NCI-H1436 (cell line): ENCODE results near the gene NACA2.
A peak's percentile ranks its signal among the peaks of the same experiment; 100 is the strongest.
"Not testable (repeated sequence)": the region's sequence is repeated elsewhere in the genome, so short reads cannot be mapped to it uniquely, and the experiment has no call there.

Experiments
- DNase-seq: peaks from one replicate; lab custom pipeline; 2025; lab: John Stamatoyannopoulos, UW

The NACA2 gene

DNA sequence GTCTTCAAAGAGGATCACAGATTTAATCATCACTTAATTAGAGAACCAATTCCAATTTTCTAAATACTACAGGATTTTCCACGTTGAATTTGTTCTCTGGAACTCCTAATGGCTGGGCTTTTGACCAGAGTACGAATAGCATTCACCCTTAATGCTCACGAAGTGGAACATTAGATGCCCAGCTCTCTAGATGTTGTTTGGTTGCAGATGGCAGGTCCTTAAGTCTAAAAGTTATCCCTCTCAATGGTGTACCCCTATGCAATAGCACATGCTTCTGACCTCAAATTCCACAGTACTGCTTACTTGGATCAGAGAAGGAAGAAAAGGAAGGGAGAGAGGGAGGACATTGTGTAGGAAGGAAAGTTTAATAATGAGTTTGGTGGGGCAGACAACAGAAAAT, 8.6 kb upstream of the NACA2 start:
- no peak for DNase-seq

DNA sequence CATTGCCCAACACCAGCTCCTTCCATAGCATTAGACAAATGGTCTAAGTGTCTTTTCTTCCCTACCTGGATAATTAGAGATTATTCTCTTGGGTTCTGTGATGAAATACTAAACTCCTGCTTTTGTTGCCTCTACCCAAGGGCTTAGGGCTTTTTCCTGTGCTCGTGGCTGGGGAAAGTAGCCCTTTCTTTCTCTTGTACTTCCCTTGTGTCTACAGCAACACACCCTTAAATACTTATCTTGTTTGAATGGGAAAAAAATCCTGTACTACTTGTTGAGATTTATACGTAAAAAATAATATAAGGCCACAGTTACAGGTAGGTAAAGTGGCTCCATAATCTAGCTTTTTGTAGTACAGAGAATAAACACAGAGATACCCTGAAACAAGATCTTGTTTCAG, 7.0 kb upstream of the NACA2 start:
- no peak for DNase-seq

GRCh38 chr17:61597607-61598006, 6.6 kb upstream of the NACA2 start:
- DNase-seq: peak; percentile 84

GRCh38 chr17:61595418-61596186, 4.6 kb upstream of the NACA2 start:
- no peak for DNase-seq

DNA sequence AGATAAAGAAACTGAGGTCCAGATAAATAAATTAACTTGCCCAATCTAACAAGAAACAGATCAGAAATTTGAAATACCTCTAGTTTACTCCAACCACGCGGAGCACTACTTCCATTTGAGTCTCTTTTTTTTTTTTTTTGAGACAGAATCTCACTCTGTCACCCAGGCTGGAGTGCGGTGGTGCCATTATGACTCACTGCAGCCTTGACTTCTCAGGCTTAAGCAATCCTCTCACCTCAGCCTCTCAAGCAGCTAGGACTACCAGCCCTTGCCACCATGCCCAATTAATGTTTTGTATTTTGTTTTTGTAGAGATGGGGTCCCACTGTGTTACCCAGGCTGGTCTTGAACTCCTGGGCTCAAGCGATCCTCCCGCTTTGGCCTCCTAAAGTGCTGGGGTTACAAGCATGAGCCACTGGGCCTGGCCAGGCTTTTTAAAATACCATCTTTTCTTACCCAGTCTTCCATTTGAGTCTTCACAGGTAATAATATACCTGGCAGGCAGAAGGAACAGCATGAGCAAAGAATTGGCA, 3.3 kb upstream of the NACA2 start:
- DNase-seq: no peak

- DNase-seq: no peak
Measured at GRCh38 chr17:61593426-61593825, 2.4 kb upstream of the NACA2 start.

DNA sequence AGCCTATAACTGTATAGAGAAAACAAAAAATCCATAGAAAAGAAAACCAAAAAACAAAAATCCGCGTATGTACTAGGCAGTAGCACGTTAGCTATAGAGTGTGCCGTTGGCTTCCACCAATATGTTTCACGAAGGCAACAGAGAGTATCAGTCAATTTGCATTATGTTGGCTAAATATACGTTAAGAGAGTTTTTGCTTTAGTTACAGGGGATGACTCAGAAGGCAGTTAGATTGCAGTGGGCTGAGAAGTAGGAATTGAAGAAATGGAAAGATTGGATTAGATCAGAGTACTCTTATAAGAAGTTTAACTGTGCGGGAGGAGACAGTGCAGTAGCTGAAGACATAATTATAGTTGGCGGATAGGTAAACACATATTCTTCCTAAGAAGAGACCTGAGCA, 911 bp upstream of the NACA2 start:
- DNase-seq: no peak

GRCh38 chr17:61589990-61590389, 1.0 kb downstream of the NACA2 start:
- DNase-seq: no peak

- no peak for DNase-seq
Measured at GRCh38 chr17:61587807-61588660, 3.0 kb downstream of the NACA2 start.

DNA sequence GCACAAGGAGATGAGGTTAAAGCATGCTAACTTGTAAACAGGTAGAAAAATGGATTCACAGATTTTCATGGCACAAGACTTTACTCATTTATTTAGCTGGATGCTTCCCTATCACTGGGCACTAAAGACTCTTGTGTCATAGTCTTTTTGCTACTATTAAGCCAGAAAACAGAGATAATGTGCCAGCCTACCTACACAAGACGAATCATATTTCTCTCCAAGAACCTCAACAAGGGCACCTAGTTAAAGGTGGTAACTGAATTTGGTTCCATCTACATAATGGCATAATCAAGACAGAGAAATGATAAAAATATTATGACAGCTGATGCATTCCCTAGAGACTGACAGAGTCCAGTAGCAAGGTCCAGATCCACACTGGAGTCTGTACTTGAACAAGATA, 3.8 kb downstream of the NACA2 start:
- no peak for DNase-seq

- DNase-seq: not testable (repeated sequence)
Measured at GRCh38 chr17:61586622-61587021, 4.4 kb downstream of the NACA2 start.

GRCh38 chr17:61586031-61586566, 4.9 kb downstream of the NACA2 start:
- no peak for DNase-seq

DNA sequence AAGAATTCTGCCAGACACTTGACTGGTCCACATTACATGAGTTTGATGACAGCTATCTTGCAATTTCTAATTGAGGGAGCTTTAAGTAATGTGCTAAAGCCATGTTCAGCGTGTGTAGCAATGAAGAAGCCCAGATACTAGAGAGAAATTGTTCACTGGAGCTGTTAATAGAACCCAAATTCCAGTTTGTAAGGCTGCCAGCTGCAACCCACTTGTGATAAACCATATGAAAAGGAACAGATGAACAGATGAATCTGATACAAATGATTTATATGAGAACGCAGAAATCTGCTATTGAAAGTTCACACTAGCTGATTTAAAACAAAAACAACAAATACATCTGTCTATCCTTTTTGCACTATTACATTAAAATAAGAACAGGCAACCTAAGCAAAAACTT, 6.2 kb downstream of the NACA2 start:
- DNase-seq: no peak

GRCh38 chr17:61584266-61584665, 6.8 kb downstream of the NACA2 start:
- DNase-seq: no peak

- no peak for DNase-seq
Measured at GRCh38 chr17:61583660-61584264, 7.3 kb downstream of the NACA2 start.

DNA sequence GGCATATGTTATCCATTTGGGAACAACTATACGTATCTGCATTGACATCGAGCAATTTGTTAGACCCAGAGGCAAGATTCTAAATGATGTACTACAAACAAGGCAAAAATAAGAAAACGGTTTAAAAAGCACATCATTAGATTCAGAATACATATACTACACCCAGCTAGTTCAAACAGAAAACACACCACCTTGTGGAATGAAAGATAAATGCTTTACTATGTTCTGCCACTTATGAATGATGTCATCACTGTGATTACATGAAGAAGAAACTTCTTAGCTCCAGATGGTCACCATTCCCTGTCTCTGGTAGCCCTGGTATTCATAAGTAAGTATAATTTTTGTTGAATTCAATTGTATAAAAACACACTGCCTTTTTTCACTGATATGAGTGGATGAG, 7.8 kb downstream of the NACA2 start:
- DNase-seq: peak; percentile 53

- DNase-seq: no peak
Measured at GRCh38 chr17:61582593-61582992, 8.4 kb downstream of the NACA2 start.

GRCh38 chr17:61581611-61582349, 9.2 kb downstream of the NACA2 start:
- DNase-seq: no peak

DNA sequence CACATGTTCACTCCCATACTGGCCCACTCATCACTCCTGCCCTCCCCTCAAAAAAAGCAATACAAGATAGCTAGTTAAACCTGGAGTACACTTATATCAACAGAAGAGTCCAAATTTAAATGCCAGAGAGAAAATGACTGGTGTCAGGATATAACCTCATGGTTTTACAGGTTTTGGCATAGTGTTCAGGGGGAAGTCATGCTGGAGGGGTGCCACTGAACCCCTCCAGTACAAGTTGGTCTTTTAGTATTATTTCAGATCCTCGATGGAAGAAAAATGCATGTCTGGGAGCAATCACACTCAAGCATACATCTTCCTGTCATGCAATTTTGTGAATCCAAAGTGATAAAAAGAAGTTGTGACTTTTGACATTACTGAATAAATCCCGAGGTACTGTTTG, 10.5 kb downstream of the NACA2 start:
- DNase-seq: no peak

- DNase-seq: no peak
Measured at GRCh38 chr17:61579961-61580360, 11.1 kb downstream of the NACA2 start.

DNA sequence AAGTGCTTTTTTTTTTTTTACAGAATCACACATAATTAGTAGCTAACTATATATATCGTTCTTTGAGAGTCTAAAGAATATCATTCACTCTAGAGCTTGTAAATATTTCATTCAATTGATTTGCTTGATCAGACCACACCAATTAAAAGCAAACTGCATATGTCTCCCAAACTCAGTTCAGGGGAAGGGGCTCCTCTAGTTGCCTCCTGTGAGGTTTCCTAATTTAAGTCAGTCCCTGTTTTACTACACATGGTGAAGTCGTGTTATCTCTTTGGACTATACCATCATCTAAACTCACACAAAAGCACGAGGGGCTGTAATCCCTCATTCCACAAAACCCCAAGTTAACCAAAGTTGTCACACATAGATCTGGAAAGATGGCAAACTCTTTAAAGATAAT, 11.7 kb downstream of the NACA2 start:
- no peak for DNase-seq

GRCh38 chr17:61578645-61579044, 12.4 kb downstream of the NACA2 start:
- DNase-seq: no peak
